Pancreas (tissue), 10 donors: ENCODE measurements around the gene TMEM238. TPM values are rescaled to one million over a fixed set of nuclear protein-coding genes. Genes with fewer than 3 reads are reported as not detected.

Experiments
- ATAC-seq, 4 donors: fragments of 200-7000 bp; cut with Tn5 transposase; one replicate each; pipeline versions ENCODE4 v1.8.0 to v1.9.1; 2020; ENCODE audit warnings: mild to moderate bottlenecking in 4 of 4, moderate library complexity in 4 of 4
- DNase-seq, 6 donors: peaks; one replicate each; pipeline ENCODE4 v3.0.0-alpha.2; 2020
- FAIRE-seq: peaks from 2 replicates; lab custom pipeline; 2012; peaks lifted over from hg19 to GRCh38; lab: Jason Lieb, UNC
- H3K27ac ChIP-seq, 4 donors: fragments of 200-600 bp; sonication (generic); 1 replicate in 3 of 4; 2 replicates in 1 of 4; pipeline versions ENCODE4 v1.5.0 to v1.8.0; 2020
- H3K27me3 ChIP-seq, 4 donors: fragments of 200-600 bp; one replicate each; pipeline ENCODE4 v1.8.0; 2021
- H3K36me3 ChIP-seq, 3 donors: fragments of 200-600 bp; sonication (generic) in 1 of 3; one replicate each; pipeline versions ENCODE4 v1.5.0 to v1.8.0; 2020 to 2021
- H3K4me1 ChIP-seq, 3 donors: fragments of 200-600 bp; one replicate each; pipeline ENCODE4 v1.8.0; 2021
- H3K4me3 ChIP-seq, 4 donors: fragments of 200-600 bp; sonication (generic) in 2 of 4; one replicate each; pipeline versions ENCODE4 v1.5.0 to v1.8.0; 2020 to 2021
- H3K9me3 ChIP-seq, 4 donors: fragments of 200-600 bp; one replicate each; pipeline ENCODE4 v1.8.0; 2021
- CTCF ChIP-seq, 4 donors: fragments of 200-600 bp; sonication (generic) in 3 of 4; IDR thresholded peaks; one replicate each; pipeline versions ENCODE4 v1.5.0 to v1.8.0; 2021; ENCODE audit warnings: antibody characterized with exemption in 4 of 4
- WGBS, 2 donors: extraction: QIAGEN DNeasy Blood & Tissue Kit; methylation state at CpG; one replicate each; pipeline ENCODE4 v1.1.7; 2013; 5-methylcytosine and 5-hydroxymethylcytosine counted together
- intact Hi-C, 3 donors: fragments of 100-400 bp; cut with DNase I; formaldehyde crosslinking; loops; one replicate each; pipeline versions ENCODE4 v1.11.1 to v1.14.2; 2022
- polyA plus RNA-seq, 2 donors: library from polyadenylated mRNA; stranded (reverse); fragments of 200-250 nt; gene quantifications; one replicate each; pipeline ENCODE4 v1.2.3, GENCODE V29; 2013
- total RNA-seq, 6 donors: library from RNA; stranded (reverse); fragmentation: NEBNext Ultra II Directional in 4 of 6; extraction: Animal tissue kit (Norgen Biotek cat#: 25700) in 4 of 6; gene quantifications; one replicate each; pipeline versions ENCODE4 v1.2.1 to v1.2.4, GENCODE V29; 2021 to 2023
- donor health status: healthy with polysubstance abuse.
- donor health status: DM: no; HTN: no; CAD: no; lungs with moderate emphysema.
- donor health status: DM: no; HTN: no; CAD: no.
- donor health status: control.
- donor health status: control.
- donor health status: Bipolar disorder and iron deficiency.
- donor health status: DM: yes; HTN: yes; CAD: no.
- donor health status: DM: no; HTN: no; CAD: no.
- donor health status: DM: no; HTN: no; CAD: no.
- donor health status: DM: yes; HTN: yes; CAD: no.

The TMEM238 gene
- total and polyA plus RNA-seq, 8 donors: 0.42 to 32.7 (median 19.8) TPM

- no peak overlapping the region for H3K27ac ChIP-seq
- WGBS, 2 donors: 73 to 74% methylated on average over 18 of the region's 18 CpGs
- no peak overlapping the region for H3K4me3 ChIP-seq
- no peaks in the 10 kb centered on the region for H3K9me3 ChIP-seq
- TF ChIP-seq CTCF (IDR thresholded peaks at IDR 0.05): no peak
- H3K27me3 ChIP-seq: no peaks in the 10 kb centered on the region
- peaks cover 0 to 6% (median 4%) of the 10 kb centered on the region in 3 donors for H3K4me1 ChIP-seq
- intact Hi-C loops: no loop called here
- DNase-seq: no peak
- no peak for ATAC-seq
- no peak for FAIRE-seq
- H3K36me3 ChIP-seq: peaks cover 0 to 17% (median 5%) of the 10 kb centered on the region in 3 donors
These were observed 9.0 kb upstream of the TMEM238 start for GRCh38 chr19:55392820-55393761.

- no peak for ATAC-seq
- DNase-seq: no peak
- H3K9me3 ChIP-seq: no peaks in the 10 kb centered on the region
- H3K27me3 ChIP-seq: no peaks in the 10 kb centered on the region
- TF ChIP-seq CTCF (IDR thresholded peaks at IDR 0.05): no peak
- no peak for FAIRE-seq
- no peak overlapping the region for H3K4me3 ChIP-seq
- peaks cover 0 to 23% (median 11%) of the 10 kb centered on the region in 3 donors for H3K36me3 ChIP-seq
- H3K4me1 ChIP-seq: peaks cover 8 to 17% (median 15%) of the 10 kb centered on the region in 3 donors
- WGBS, 2 donors: 82% methylated on average over 18 of the region's 18 CpGs
- intact Hi-C loops: no loop called here
- no peak overlapping the region for H3K27ac ChIP-seq
These were observed 7.9 kb upstream of the TMEM238 start for GRCh38 chr19:55391702-55392615.

GRCh38 chr19:55391191-55391670, 7.1 kb upstream of the TMEM238 start:
- no peak for DNase-seq
- no peaks in the 10 kb centered on the region for H3K9me3 ChIP-seq
- 86 to 90% methylated on average over 12 of the region's 12 CpGs for WGBS, 2 donors
- intact Hi-C loops: no loop called here
- H3K4me1 ChIP-seq: peaks cover 10 to 17% (median 17%) of the 10 kb centered on the region in 3 donors
- no peaks in the 10 kb centered on the region for H3K27me3 ChIP-seq
- FAIRE-seq: no peak
- no peak for TF ChIP-seq CTCF (IDR thresholded peaks at IDR 0.05)
- H3K27ac ChIP-seq: no peak overlapping the region
- no peak overlapping the region for H3K4me3 ChIP-seq
- peaks cover 0 to 23% (median 11%) of the 10 kb centered on the region in 3 donors for H3K36me3 ChIP-seq
- ATAC-seq: no peak

GRCh38 chr19:55390461-55390880, 6.4 kb upstream of the TMEM238 start:
- H3K4me3 ChIP-seq: no peak overlapping the region
- intact Hi-C loops: no loop called here
- no peak for DNase-seq
- 83 to 85% methylated on average over 7 of the region's 7 CpGs for WGBS, 2 donors
- no peaks in the 10 kb centered on the region for H3K9me3 ChIP-seq
- H3K27ac ChIP-seq: no peak overlapping the region
- TF ChIP-seq CTCF (IDR thresholded peaks at IDR 0.05): no peak
- peaks cover 10 to 17% (median 17%) of the 10 kb centered on the region in 3 donors for H3K4me1 ChIP-seq
- no peak for FAIRE-seq
- peaks cover 0 to 23% (median 11%) of the 10 kb centered on the region in 3 donors for H3K36me3 ChIP-seq
- no peaks in the 10 kb centered on the region for H3K27me3 ChIP-seq
- ATAC-seq: no peak
